NB4 (cell line): ENCODE data around the gene CDC27.

Experiments used
- POLR2A ChIP-seq: IDR thresholded peaks from 2 replicates; pipeline ENCODE4 v1.6.1; 2011; ENCODE audit warnings: mild to moderate bottlenecking; ENCODE audit not compliant: insufficient read length; ENCODE audit errors: extremely low read depth
- TF ChIP-seq, protein P1 (sequence below): IDR thresholded peaks from one replicate; pipeline ENCODE4 v1.5.1; 2012; ENCODE audit warnings: low read depth, low read length
- TF ChIP-seq, protein P2 (sequence below): IDR thresholded peaks from 2 replicates; pipeline ENCODE4 v1.6.1; 2011; ENCODE audit warnings: low read depth, low read length

DNA sequence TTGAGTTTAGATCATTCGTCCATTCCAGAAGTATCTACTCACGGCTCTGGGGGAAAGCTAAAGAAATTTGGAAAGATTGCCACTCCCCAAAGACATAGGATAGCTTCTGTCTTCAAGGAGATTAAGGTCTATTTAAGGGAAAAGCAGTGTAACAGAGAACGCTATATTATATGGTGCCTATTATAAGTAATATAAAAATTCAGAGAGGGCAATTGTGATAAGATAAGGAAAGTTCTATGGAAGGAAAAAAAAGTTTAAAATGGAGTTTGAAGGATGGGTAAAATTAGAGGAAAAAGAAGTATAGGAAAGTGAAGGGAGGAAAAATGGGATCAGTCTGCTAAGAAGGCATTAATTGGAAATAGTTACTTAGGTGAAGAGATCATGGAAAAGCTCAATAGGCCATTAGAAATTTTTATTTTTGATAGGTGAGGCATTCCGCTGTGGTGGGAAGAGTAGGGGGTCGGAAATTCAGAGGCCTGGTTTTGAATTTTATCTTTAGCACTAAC lies 690 bp upstream of the CDC27 start:
- TF ChIP-seq, protein P1, sequence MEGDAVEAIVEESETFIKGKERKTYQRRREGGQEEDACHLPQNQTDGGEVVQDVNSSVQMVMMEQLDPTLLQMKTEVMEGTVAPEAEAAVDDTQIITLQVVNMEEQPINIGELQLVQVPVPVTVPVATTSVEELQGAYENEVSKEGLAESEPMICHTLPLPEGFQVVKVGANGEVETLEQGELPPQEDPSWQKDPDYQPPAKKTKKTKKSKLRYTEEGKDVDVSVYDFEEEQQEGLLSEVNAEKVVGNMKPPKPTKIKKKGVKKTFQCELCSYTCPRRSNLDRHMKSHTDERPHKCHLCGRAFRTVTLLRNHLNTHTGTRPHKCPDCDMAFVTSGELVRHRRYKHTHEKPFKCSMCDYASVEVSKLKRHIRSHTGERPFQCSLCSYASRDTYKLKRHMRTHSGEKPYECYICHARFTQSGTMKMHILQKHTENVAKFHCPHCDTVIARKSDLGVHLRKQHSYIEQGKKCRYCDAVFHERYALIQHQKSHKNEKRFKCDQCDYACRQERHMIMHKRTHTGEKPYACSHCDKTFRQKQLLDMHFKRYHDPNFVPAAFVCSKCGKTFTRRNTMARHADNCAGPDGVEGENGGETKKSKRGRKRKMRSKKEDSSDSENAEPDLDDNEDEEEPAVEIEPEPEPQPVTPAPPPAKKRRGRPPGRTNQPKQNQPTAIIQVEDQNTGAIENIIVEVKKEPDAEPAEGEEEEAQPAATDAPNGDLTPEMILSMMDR, result no peak
- no peak for TF ChIP-seq POLR2A
- TF ChIP-seq, protein P2, sequence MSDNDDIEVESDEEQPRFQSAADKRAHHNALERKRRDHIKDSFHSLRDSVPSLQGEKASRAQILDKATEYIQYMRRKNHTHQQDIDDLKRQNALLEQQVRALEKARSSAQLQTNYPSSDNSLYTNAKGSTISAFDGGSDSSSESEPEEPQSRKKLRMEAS, result no peak
